NCI-H82 treated with DMSO at 0.1 percent for 48 hours (cell line): ENCODE results near the gene SLCO2A1.

Experiments
- DNase-seq: peaks from one replicate; lab custom pipeline; 2025; ENCODE audit not compliant: unreplicated experiment; lab: John Stamatoyannopoulos, UW

The SLCO2A1 gene

DNA sequence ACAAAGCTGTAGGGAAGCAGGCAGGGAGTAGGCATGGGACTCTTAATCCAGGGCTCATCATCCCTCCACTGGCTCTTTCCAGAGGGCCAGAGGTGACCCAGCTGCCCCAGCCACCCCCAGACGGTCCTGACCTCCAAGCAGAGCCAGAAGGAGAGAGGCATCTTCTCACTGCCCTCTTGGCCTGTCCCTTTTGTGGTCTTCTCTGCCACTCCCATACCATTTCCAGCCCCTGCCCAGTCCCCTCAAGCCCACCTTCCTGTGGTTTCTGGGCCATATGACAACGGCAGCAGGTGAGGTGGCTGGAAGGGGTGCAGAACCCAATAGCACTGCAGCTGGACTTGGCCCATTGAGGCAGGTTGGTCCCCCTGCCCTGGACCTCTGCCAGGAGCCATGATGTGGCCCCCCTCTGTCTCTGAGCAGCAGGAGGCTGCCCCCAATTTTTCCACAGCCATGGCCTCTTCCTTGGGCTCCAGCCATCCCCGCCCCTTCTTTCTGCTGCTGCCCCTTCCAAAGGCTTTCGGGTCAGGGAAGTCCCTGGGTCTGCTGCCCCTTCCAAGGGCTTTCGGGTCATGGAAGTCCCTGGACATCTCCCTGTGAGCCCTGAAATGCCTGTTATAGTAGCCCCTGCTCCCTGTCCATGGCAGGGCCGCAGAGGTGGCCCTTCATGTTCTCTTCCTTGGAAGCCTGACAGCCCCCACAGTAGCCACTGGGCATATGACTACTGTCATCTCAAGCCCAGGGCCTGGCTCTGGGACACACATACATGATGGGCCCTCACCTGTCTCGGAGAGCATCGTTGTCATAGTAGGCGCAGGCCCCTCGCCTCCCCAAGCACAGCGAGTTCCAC lies 94.5 kb downstream of the SLCO2A1 start:
- DNase-seq = no peak

DNA sequence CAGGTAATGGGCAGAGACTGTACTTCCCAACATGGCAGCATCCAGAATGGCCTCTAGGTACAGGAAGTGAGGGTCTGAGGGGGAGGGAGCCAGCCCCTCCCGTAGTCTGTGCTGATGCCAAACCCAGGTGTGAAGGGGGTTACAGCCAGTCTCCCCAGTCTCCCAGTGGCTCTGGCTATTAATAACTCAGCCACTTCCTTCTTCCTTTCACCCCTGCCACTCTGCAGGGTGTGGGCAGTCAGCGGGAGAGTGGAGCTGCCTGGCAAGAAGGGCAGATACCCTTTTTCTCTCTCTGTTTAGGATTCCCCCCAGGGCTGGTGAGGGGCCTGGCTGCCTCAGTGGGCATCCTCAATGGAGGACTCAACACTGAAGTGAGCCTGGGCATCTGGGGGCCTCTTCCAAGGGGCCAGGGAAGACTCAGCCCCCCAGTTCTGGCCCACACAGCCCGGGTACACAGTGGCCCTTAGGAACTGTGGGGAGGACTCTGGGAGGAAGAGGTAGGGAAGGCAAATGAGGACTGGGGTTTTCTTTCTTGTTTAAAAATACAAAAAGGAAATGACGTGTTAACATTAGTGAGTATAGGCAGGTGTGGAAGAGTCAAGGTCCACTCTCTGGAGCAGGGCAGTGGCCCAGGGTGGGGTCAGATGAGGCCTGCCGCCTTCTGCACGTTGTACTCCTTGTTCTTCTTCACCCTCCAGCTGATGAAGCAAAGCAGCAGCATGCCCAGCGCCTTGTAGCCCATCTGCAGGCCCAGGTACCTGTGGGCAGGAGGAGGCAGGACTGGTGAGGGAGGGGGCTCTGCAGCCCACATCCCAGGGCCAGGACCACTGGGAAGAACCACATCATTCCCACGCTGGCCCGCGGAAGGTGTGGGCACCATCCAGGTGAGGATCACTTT lies 95.4 kb downstream of the SLCO2A1 start:
- DNase-seq = no peak

DNA sequence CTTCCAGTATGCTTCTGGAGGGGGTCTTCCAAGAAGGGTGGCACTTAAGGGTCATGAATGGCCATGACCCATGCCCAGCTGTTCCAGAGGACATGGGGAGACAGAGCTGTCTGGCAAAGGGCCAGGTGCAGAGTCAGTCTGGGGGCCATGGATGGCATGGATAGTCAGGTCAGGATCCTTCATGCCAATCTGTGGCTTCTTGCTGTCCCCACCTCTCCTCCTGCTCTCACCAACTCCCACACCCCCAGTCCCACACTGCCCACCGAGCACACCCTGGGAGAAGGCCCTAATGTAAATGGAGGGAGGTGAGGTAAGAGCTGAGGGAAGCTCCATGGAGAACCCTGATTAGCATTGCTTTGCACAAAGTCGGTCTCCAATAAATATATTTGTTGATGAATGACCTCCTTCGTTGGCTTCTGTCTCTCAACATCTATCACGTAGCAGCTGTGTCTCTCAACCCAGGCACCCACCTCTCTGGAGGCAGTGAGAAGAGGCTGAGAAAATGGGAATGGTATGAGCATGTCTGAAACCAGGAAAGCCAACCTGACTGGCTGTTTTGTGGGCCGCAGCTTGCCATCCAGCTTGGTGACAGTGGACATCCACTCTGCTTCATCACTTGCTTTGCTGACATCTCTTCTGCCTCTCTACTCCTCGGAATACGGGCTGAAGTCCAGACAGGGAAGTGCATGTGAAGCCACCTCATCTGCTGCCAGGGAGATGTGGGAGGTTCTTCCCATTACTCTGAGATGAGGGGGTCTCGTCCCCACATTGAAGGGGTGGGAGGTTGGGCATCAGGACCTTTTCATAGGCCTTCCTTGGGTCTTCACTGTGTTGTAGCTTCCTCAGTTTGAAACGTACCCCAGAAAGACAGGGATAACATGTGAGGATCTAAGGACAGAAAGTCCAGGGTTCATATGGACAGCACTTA lies 96.4 kb downstream of the SLCO2A1 start:
- no peak for DNase-seq

DNA sequence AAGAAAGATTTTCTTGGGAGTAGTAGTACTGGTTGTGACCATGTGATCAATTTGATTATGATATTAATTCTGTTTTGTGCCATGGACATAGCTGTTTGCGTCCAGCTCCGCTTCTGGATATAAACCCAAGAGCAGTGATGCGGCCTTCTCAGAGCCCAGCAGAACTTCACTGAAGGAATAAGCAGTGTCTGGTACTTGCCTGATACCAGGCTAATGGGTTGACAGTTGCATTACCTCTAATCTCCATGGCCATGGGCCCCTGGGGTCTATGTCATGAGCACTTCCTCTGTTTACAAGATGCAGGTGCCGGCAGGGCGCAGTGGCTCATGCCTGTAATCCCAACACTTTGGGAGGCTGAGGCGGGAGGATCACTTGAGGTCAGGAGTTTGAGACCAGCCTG lies 97.7 kb downstream of the SLCO2A1 start:
- DNase-seq = no peak

DNA sequence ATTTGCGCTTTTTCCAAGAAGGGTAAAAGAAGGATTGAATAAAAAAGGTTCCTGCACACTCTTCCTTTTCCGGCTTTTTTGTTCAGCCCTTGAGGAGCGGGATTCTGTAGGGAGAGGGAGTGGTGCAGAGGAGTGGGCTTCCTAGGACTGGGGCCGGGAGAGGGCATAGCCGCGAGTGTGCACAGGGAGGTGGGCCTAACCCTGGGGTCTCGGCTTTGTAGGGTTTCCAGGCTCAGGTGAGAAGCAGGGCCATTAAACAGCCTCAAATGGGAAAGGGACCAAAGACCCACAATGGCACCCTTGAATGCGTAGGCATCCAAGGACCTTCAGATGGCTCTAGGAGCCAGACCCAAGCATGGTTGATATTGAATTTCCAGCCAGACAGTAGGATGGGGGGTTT lies 98.6 kb downstream of the SLCO2A1 start:
- DNase-seq = no peak

DNA sequence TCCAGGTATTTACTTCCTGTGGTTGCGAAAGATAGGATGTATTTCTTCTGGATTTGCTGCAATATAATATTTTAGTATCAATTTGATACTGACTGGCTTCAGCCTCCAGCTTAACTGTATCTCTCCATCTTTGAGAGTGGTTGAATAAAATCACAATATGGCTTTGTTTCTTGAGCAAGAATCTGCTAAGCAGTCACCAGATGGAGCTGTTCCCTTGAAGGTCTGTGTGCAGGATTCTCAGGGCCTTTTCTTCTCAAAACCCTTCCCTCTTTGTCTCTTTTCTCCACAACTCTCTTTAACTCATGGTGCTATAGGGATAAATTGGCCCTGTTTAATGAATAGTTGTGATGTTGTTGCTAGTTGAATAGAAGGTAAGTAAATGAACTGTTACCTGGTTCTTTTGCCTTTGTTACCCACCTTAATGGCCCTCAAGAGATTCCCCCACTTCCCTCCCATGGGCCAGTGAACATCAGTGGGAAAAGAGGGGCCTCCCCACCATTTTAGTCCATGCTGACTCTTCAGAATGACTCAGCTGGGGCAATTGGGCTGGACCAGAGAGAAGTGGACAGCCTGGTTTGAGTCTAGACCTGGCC lies 99.3 kb downstream of the SLCO2A1 start:
- DNase-seq = no peak

DNA sequence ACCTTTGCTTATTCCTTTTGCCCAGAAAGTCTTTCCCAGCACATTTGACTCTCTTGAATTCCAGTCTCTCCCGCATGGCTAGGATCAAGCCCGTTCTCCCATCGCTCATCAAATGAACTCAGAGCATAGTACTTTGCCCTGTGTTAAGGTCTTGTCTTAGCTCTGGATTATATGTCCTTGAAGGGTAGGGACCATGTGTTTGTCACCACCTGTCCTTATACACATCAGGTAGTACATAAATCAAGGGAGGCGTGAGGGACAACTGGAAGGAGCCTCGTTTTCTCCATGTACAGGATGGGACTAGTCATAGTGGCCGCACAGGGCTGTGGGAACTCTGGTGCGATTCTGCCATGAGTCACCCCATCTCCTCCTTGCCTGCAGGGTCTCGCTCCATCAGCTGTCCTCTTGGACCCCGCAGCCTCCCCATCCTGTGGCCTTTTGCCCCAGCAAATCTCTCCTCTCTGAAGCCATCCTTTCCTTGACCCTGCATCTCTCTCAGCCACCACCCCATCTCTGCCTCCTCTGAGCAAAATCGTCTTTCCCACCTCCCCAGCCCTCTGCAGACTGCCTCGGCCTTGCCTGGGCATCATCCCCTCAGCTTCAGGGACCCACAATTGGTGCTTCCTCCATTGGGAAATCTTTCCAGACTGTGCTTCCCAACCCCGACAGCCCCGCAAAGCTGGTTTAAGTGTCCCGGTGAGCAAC lies 100.7 kb downstream of the SLCO2A1 start:
- no peak for DNase-seq

DNA sequence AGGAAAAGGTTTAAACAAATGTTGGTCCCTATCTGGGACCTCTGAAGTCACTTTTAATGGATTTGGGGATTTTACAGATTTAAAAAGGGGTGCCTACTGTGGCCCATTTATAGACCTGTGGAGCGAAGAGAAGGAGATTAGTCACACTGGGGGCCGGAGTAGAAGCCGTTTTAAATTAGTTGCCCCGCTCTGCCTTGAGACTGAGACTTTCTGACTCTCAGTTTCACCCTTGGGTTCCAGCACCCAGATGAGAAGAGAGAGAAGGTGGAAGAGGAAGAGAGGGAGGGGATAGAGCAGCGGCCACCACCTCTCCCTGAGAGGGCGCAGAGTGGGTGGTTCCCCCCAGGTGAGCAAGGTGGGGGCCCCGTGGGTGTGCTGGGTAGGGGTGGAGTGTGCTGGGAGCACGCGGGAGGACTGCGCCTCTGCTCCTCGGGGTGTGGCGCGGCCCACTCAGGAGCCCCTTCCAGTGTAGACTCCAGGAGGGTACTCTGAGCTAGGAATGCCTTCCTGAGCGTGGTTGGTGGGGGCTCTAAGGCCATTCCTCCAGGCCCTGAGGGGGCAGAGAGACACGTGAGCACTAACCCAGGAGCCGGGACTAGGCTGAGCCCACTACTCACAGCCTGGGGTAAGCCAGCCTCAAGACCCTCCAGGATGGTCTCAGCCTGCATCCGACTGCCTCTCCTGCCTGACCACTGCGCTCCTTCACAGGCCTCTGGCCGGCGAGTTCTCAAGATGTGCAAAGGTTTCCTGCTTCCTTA lies 101.4 kb downstream of the SLCO2A1 start:
- no peak for DNase-seq

DNA sequence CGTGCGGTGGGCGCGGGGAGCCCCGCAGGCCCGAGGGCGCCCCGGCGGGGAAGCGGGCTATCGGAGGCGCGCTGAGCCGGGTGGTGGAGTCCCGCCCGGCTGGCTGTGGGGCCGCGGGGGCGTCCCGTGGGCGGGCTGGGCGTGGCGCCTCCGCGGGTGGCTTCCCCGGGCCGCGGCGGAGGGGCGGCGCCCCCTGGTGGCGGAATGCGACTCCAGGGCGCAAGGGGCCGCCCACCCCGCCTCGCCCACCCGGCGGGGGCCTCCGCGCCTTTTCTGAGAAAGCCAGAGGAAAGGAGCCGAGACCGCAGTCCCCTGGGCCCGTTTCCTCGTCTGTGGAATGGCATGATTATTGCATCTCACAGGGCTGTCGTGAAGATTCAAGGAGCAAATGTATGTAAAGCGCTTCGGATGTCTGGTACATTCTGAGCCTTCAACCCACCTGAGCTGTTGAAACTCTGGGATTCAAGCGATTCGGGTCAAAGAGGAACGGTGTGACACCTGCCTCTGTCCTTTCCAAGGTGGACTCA lies 102.1 kb downstream of the SLCO2A1 start:
- no peak for DNase-seq

DNA sequence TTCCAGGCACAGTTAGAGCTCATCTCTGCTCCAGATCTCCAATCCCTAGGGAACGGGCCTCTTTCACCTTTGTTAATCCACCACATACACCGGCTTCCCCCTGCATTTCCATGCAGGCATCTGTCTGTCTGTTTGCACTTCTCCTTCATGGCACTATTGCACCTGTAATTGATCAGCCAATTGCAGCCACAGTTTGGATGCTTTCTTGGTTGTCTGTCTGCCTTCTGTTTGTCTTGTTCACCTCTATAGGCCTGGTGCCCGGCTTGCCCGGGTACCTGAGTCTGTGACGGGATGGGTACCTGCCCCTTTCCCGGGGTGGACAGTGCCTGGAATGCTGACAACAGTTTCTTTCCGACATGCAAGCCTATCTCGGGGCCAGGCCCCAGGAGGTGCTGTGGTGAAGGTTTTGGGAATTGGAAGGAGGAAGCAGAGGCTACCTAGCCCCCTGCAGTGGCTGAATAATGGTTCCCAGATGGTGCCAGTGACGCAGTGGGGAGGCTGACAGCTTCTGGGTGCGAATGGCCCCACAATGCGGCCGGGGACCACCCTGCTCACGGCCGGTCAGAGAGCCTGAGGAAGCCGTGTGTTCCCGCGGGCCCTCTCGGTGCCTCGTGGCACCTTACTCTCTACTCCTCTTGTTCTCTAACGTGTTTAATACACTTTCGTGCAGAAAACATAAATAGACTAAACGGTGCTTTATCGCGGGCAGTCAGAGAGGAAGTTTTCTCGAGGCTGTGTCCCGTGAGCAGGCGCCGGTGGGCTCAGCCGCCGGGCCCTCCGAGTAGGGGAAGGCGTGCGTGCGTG lies 102.8 kb downstream of the SLCO2A1 start:
- no peak for DNase-seq

DNA sequence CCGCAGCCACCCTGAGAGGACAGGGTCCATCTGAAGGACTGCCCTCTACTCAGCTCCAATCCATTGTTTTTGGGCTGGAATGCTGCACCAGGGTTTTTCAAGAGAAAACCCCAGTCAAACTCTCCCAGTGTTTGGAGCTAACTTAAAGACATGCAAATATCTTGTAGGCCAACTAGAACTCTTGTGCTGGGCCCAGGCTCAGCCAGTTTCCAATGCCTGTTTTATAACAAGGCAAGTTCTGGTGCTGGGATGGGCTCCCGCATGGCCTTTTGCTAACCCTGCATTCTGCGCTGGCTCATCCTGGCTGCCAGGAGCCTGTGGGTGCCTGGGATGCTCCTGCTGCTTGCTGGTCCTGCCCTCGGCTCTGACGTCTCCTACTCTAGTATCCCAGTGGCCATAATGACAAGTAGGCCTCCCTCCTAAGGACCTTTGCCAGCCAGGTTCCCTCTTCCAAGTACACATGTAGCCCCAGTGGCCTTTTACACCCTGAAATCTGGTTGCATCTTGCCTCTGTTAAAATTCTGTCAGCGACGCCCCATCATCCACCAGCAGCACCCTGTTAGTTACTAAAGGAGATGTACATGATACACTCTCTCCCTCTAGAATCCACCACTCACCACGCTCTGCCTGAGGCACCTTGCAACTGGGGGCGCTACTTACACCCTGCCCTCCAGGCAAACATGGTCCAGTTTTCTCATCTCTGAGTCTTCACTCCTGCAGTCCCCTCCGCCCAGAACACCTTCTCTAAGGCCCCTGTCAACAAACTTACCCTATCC lies 103.6 kb downstream of the SLCO2A1 start:
- no peak for DNase-seq

DNA sequence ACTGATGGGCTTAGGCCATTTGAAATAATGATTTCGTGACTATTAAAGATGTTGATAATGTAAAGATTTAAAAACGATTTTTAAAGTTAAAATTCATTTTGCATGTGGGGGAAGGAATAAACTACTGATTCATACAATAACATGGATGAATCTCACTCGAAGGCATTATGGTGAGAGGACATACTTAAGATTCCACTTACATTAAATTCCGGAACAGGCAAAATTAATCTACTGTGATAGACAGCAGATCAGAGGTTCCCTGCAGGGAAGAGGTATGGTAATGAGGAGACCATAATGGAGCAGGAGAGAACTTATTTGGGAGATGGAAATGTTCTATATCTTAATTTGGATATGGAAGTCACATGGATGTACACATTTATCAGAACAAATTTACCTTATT lies 105.7 kb downstream of the SLCO2A1 start:
- DNase-seq = no peak

DNA sequence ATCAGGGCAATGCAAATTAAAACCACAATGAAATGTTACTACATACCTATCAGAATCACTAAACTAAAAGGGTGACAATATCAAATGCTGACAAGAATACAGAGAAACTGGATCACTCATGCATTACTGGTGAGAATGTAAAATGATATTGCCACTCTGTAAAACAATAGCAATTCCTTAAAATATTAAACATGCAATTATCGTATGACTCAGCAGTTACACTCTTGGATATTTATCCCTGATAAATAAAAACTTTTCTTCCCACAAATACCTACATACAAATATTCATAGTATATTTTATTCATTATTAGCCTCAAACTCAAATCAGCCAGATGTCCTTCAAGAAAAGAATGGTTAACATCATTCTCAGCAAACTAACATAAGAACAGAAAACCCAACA lies 108.1 kb downstream of the SLCO2A1 start:
- no peak for DNase-seq

DNA sequence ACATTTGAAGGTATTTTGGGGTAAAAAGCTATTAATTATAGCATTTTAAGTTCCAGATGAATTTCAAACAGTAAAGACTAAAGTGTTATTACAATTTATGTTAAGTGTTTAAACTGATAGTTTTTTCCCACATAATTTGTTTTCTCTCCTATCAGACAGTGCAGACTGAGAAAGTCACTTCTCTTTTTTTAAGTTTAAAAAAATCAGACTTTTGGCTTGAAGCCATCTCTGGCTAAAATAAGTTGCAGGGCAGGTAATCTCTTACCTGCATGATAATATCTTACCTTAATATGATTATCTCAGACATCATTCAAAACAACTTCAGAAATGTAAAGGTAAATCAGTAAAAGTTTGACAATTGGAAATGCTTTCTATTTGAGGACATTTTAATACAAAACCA lies 112.6 kb downstream of the SLCO2A1 start:
- no peak for DNase-seq

DNA sequence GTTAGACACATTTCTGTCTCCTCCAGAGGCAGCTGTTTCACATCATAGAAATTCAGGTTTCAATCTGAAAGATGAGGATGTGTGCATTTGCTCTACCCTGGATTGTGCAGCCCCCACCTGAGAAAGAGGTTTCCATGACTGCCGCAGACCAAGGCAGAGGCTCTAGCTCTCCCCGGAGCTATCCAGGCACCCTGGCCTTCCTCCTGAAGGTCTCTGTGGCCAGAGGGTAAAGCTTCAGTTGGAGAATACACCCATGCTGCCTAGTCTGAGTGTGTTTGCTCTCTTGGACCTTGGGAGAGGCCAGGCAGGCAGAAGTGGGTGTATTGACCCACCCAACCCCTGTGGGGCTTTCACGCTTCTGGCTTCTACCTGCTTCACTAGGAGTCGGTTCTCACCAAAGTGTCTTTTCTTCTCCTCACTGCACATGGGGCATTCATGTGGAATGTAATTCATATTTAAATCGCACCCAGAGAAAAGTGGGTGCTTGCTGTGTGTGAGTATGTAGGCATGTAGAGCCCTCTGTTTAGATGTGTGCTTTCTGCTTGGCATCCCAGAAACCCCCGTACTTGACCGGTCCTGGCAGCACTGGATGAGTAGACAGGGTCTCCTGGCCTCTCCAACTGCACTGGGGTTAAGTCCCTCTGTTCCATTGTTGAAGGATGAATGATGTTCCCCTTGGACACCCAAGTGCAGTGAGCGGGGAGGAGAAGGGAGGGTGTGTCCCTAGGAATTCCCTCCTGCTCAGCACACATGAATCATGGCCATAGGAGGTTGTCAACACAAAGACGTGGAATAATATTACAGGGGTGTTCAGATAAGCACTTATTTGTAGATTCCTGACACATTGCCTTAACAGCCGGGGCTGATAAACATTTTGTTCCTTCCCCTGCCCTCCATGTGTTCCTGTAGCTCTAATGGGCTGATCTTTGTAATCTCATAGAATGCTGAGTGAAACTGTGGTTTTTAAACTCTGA lies 113.8 kb downstream of the SLCO2A1 start:
- no peak for DNase-seq

DNA sequence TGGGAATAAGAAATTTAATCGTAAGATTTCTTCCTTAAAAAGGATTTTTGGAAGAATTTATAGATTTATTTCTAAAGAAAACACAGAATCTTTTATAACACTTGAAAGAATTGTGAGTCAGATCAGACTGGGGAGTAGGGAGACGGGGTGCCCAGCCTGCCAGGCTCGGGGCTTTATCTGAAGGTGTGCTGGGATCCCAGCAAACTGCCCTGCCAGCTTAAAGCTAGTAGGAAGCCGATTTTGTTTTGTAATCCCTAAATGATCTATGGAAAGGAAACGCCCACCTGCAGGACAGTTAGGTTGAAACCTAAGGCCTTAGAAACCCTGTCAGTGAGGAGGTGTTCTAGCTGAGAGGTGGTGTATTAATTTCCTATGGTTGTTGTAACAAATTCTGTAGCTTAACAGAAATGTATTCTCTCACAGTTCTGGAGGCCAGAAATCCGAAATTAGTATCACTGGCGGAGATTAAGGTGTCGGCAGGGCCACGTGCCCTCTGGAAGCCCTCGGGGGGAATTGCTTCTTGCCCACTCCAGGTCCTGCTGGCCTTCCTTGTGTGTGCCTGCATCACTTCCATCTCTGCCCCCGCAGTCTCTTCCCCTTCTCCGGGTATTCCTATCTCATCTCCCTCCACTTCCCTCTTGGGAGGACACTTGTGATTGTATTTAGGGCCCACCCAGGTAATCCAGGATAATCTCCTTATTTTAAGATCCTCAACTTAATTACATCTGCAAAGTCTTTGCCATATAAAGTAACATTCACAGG lies 114.7 kb downstream of the SLCO2A1 start:
- DNase-seq = peak; percentile 88
